Mesenchymal stem cell (in vitro differentiated cells and primary cell): ENCODE results near the gene FOSL2.
A peak's percentile ranks its signal among the peaks of the same experiment; 100 is the strongest.

Experiments
- DNase-seq: peaks from one replicate; pipeline ENCODE4 v3.0.0-alpha.2; 2013
- H2AFZ ChIP-seq: one replicate; pipeline ENCODE4 v1.6.1; 2013; ENCODE audit warnings: low read depth, mild to moderate bottlenecking, control low read depth, inconsistent platforms, low read length, moderate library complexity
- H2AK5ac ChIP-seq: 2 replicates; pipeline ENCODE4 v1.6.1; 2013; ENCODE audit warnings: low read length, moderate library complexity, mild to moderate bottlenecking, inconsistent platforms; ENCODE audit not compliant: severe bottlenecking
- H2BK120ac ChIP-seq: one replicate; pipeline ENCODE4 v1.6.1; 2013; ENCODE audit warnings: low read depth, mild to moderate bottlenecking, inconsistent platforms, low read length, moderate library complexity
- H2BK12ac ChIP-seq, 2 experiments: one replicate each; pipeline ENCODE4 v1.6.1; 2013; ENCODE audit warnings: inconsistent platforms in 2 of 2, low read length in 2 of 2, mild to moderate bottlenecking in 2 of 2, moderate library complexity in 2 of 2, control low read depth in 1 of 2
- H2BK15ac ChIP-seq: one replicate; pipeline ENCODE4 v1.6.1; 2013; ENCODE audit warnings: mild to moderate bottlenecking, low read depth, inconsistent platforms; ENCODE audit not compliant: poor library complexity, severe bottlenecking
- H2BK5ac ChIP-seq: 2 replicates; pipeline ENCODE4 v1.6.1; 2013; ENCODE audit warnings: low read depth, mild to moderate bottlenecking, low read length, control low read depth, inconsistent platforms; ENCODE audit not compliant: poor library complexity, severe bottlenecking
- H3K14ac ChIP-seq, 2 experiments: one replicate each; pipeline ENCODE4 v1.6.1; 2013; ENCODE audit warnings: inconsistent platforms in 2 of 2, low read length in 2 of 2, control low read depth in 1 of 2, mild to moderate bottlenecking in 1 of 2, moderate library complexity in 1 of 2
- H3K18ac ChIP-seq, 2 experiments: one replicate each; pipeline ENCODE4 v1.6.1; 2013; ENCODE audit warnings: inconsistent platforms in 2 of 2, low read length in 2 of 2, control low read depth in 1 of 2, low read depth in 1 of 2, mild to moderate bottlenecking in 1 of 2
- H3K23ac ChIP-seq, 2 experiments: one replicate each; pipeline ENCODE4 v1.6.1; 2013; ENCODE audit warnings: inconsistent platforms in 2 of 2, low read length in 2 of 2, mild to moderate bottlenecking in 2 of 2, moderate library complexity in 2 of 2, control low read depth in 1 of 2
- H3K27ac ChIP-seq: 2 replicates; pipeline ENCODE4 v1.5.1; 2013; ENCODE audit warnings: mild to moderate bottlenecking, moderate library complexity, low read length, control low read depth, inconsistent platforms; ENCODE audit not compliant: poor library complexity, severe bottlenecking
- H3K27me3 ChIP-seq, 2 experiments: 2 replicates each; pipeline versions ENCODE4 v1.6.1 to v1.7.0; 2013; ENCODE audit warnings: low read length in 2 of 2, mild to moderate bottlenecking in 2 of 2, moderate library complexity in 2 of 2, control low read depth in 1 of 2, inconsistent platforms in 1 of 2; ENCODE audit not compliant: control insufficient read depth in 1 of 2, insufficient read depth in 1 of 2
- H3K36me3 ChIP-seq, 2 experiments: 2 replicates each; pipeline versions ENCODE4 v1.6.1 to v1.7.0; 2013; ENCODE audit warnings: low read length in 2 of 2, control low read depth in 1 of 2, inconsistent platforms in 1 of 2, low read depth in 1 of 2, mild to moderate bottlenecking in 1 of 2; ENCODE audit not compliant: insufficient read depth in 2 of 2, control insufficient read depth in 1 of 2
- H3K4ac ChIP-seq, 2 experiments: one replicate each; pipeline ENCODE4 v1.6.1; 2013; ENCODE audit warnings: inconsistent platforms in 2 of 2, low read length in 2 of 2, mild to moderate bottlenecking in 2 of 2, moderate library complexity in 2 of 2, control low read depth in 1 of 2, low read depth in 1 of 2
- H3K4me1 ChIP-seq: 2 replicates; pipeline ENCODE4 v1.6.1; 2013; ENCODE audit warnings: low read depth, low read length, control low read depth; ENCODE audit not compliant: control insufficient read depth, insufficient read depth
- H3K4me2 ChIP-seq: 2 replicates; pipeline ENCODE4 v1.6.1; 2013; ENCODE audit warnings: low read length, mild to moderate bottlenecking, inconsistent platforms; ENCODE audit not compliant: poor library complexity, severe bottlenecking
- H3K4me3 ChIP-seq, 2 experiments: 2 replicates each; pipeline versions ENCODE4 v1.5.1 to v1.7.0; 2013; ENCODE audit warnings: low read length in 2 of 2, mild to moderate bottlenecking in 2 of 2, control low read depth in 1 of 2, low read depth in 1 of 2; ENCODE audit not compliant: insufficient read depth in 1 of 2
- H3K79me1 ChIP-seq: replicated peaks from 2 replicates; pipeline ENCODE4 v1.6.1; 2013; ENCODE audit warnings: mild to moderate bottlenecking, control low read depth, low read length, inconsistent platforms; ENCODE audit not compliant: poor library complexity, severe bottlenecking
- H3K9ac ChIP-seq: 2 replicates; pipeline ENCODE4 v1.7.0; 2013; ENCODE audit warnings: mild to moderate bottlenecking, low read length, moderate library complexity
- H3K9me3 ChIP-seq: 2 replicates; pipeline ENCODE4 v1.7.0; 2013; ENCODE audit warnings: mild to moderate bottlenecking, low read length; ENCODE audit not compliant: control insufficient read depth
- H4K8ac ChIP-seq: one replicate; pipeline ENCODE4 v1.6.1; 2013; ENCODE audit warnings: inconsistent platforms, mild to moderate bottlenecking, low read length, moderate library complexity
- H4K91ac ChIP-seq: one replicate; pipeline ENCODE4 v1.6.1; 2013; ENCODE audit warnings: mild to moderate bottlenecking, low read length, inconsistent platforms
- WGBS: methylation state at CpG from one replicate; pipeline ENCODE4 v1.1.7; 2013; ENCODE audit warnings: mixed read lengths; 5-methylcytosine and 5-hydroxymethylcytosine counted together

FOSL2 gene

GRCh38 chr2:28389399-28390240 is 3.0 kb upstream of the FOSL2 start:
- peak overlapping the region; percentile 96 for H2BK120ac ChIP-seq
- peak overlapping the region; percentile 68 for H2AFZ ChIP-seq
- peaks cover under 1 to 4% of the 10 kb centered on the region in 2 experiments for H3K36me3 ChIP-seq
- peak overlapping the region; percentile 84 for H3K27ac ChIP-seq
- H3K4me2 ChIP-seq: peak overlapping the region; percentile 91
- peak overlapping the region; percentile 63 for H2BK5ac ChIP-seq
- WGBS: 20% methylated on average over 17 of the region's 17 CpGs
- peak overlapping the region in 1 of 2 experiments; percentile 49 for H3K23ac ChIP-seq
- peak overlapping the region; percentile 79 to 97 for H3K18ac ChIP-seq
- peak overlapping the region in 1 of 2 experiments; percentile 68 for H3K14ac ChIP-seq
- peak overlapping the region; percentile 97 for H4K8ac ChIP-seq
- no peak for DNase-seq
- H3K27me3 ChIP-seq: no peaks in the 10 kb centered on the region
- H2AK5ac ChIP-seq: peak overlapping the region; percentile 79
- peak overlapping the region; percentile 69 to 97 for H2BK12ac ChIP-seq
- peak overlapping the region; percentile 57 to 93 for H3K4me3 ChIP-seq
- peaks cover 2% of the 10 kb centered on the region for H3K79me1 ChIP-seq
- peak overlapping the region; percentile 99 for H3K9ac ChIP-seq
- peak overlapping the region; percentile 50 for H2BK15ac ChIP-seq
- peak overlapping the region; percentile 97 for H4K91ac ChIP-seq
- H3K4me1 ChIP-seq: peaks cover 18% of the 10 kb centered on the region
- H3K4ac ChIP-seq: peak overlapping the region; percentile 81 to 95
- H3K9me3 ChIP-seq: no peaks in the 10 kb centered on the region

- Histone ChIP-seq H2AK5ac (no peak overlapping the region), H3K36me3 (peaks cover 4 to 7% of the 10 kb centered on the region in 2 experiments), H3K23ac (peak overlapping the region in 1 of 2 experiments; percentile 34), H3K4me1 (peaks cover 18% of the 10 kb centered on the region), H3K79me1 (peaks cover 2% of the 10 kb centered on the region), H3K18ac (peak overlapping the region; percentile 79 to 97), H2AFZ (peak overlapping the region; percentile 68), H4K8ac (peak overlapping the region; percentile 97), H2BK5ac (peak overlapping the region; percentile 63), H3K9me3 (no peaks in the 10 kb centered on the region), H2BK15ac (peak overlapping the region; percentile 49), H3K4me3 (peak overlapping the region; percentile 57 to 93), H3K27me3 (no peaks in the 10 kb centered on the region), H3K9ac (peak overlapping the region; percentile 99), H2BK12ac (peak overlapping the region; percentile 69 to 93), H3K14ac (peak overlapping the region in 1 of 2 experiments; percentile 68), H3K27ac (peak overlapping the region; percentile 87), H2BK120ac (peak overlapping the region; percentile 97), H3K4me2 (peak overlapping the region; percentile 91), H4K91ac (peak overlapping the region; percentile 97), H3K4ac (peak overlapping the region; percentile 81 to 95)
- WGBS: under 1% methylated on average over 25 of the region's 45 CpGs
- peak; percentile 96 for DNase-seq
Observed at GRCh38 chr2:28390241-28390745, 2.4 kb upstream of the FOSL2 start.

GRCh38 chr2:28390746-28391563 is 1.7 kb upstream of the FOSL2 start:
- DNase-seq: peak; percentile 92
- H3K27ac ChIP-seq: peak overlapping the region; percentile 87
- peak overlapping the region; percentile 68 for H2AFZ ChIP-seq
- H2BK120ac ChIP-seq: peak overlapping the region; percentile 97
- peak overlapping the region; percentile 97 for H4K8ac ChIP-seq
- H3K14ac ChIP-seq: peak overlapping the region in 1 of 2 experiments; percentile 58
- H3K23ac ChIP-seq: peak overlapping the region in 1 of 2 experiments; percentile 34
- H3K4ac ChIP-seq: peak overlapping the region; percentile 50 to 95
- peak overlapping the region; percentile 34 for H2BK5ac ChIP-seq
- peak overlapping the region; percentile 66 for H2AK5ac ChIP-seq
- H3K4me1 ChIP-seq: peaks cover 18% of the 10 kb centered on the region
- no peaks in the 10 kb centered on the region for H3K27me3 ChIP-seq
- peak overlapping the region; percentile 99 for H3K9ac ChIP-seq
- peak overlapping the region; percentile 91 for H3K4me2 ChIP-seq
- H3K79me1 ChIP-seq: peaks cover 2% of the 10 kb centered on the region
- peak overlapping the region; percentile 79 to 97 for H3K18ac ChIP-seq
- no peaks in the 10 kb centered on the region for H3K9me3 ChIP-seq
- WGBS: under 1% methylated on average over 44 of the region's 49 CpGs
- H3K4me3 ChIP-seq: peak overlapping the region; percentile 57 to 93
- H4K91ac ChIP-seq: peak overlapping the region; percentile 95
- peak overlapping the region; percentile 65 for H2BK15ac ChIP-seq
- H3K36me3 ChIP-seq: peaks cover 4 to 7% of the 10 kb centered on the region in 2 experiments
- peak overlapping the region; percentile 45 to 81 for H2BK12ac ChIP-seq
